Endothelial cell of umbilical vein (primary cell): ENCODE measurements around the gene DHX35. TPM values are rescaled to one million over a fixed set of nuclear protein-coding genes. Genes with fewer than 3 reads are reported as not detected.

Source experiments
- Bru-seq: library from RNA; stranded (reverse); fragments of 400-500 nt; gene quantifications from one replicate; lab custom pipeline; 2021; lab: Mats Ljungman, UMichigan
- BruChase-seq, 2 experiments: library from RNA; stranded (reverse); fragments of 400-500 nt; gene quantifications; one replicate each; lab custom pipeline; 2021; lab: Mats Ljungman, UMichigan
- BruUV-seq: library from RNA; stranded (reverse); fragments of 400-500 nt; replicated peaks from 2 replicates; lab custom pipeline; 2021; lab: Mats Ljungman, UMichigan
- CTCF ChIA-PET: fragments of 300-600, 350-600 bp; sonication (Branson Sonifier 250); formaldehyde crosslinking; loops from one replicate; lab custom pipeline; 2021; ENCODE audit warnings: antibody characterized with exemption, inconsistent platforms; lab: Charles Lee
- POLR2A ChIA-PET: fragments of 300-600, 350-600 bp; sonication (Branson Sonifier 250); formaldehyde crosslinking; loops from one replicate; lab custom pipeline; 2021; ENCODE audit warnings: antibody characterized with exemption, inconsistent platforms; lab: Charles Lee
- DNase-seq: peaks from one replicate; pipeline ENCODE4 v3.0.0-alpha.2; 2011; ENCODE audit warnings: low read depth, low spot score
- FAIRE-seq: peaks from 2 replicates; lab custom pipeline; 2011; peaks lifted over from hg19 to GRCh38; lab: Jason Lieb, UNC
- H2AFZ ChIP-seq: 2 replicates; pipeline ENCODE4 v1.6.0; 2012; ENCODE audit warnings: low read depth, low read length, control low read depth, inconsistent platforms
- H3K27ac ChIP-seq: 2 replicates; pipeline ENCODE4 v1.5.1; 2011; ENCODE audit warnings: low read depth, mild to moderate bottlenecking, control low read depth, low read length, moderate library complexity; ENCODE audit not compliant: insufficient read depth
- H3K27me3 ChIP-seq, 2 experiments: 2 replicates each; pipeline versions ENCODE4 v1.6.0 to v1.6.1; 2011; ENCODE audit warnings: low read length in 2 of 2, mixed read lengths in 1 of 2; ENCODE audit not compliant: control insufficient read depth in 2 of 2, insufficient read depth in 2 of 2
- H3K36me3 ChIP-seq, 2 experiments: 2 replicates in 1 of 2; 3 replicates in 1 of 2; pipeline ENCODE4 v1.5.1; 2011; ENCODE audit warnings: low read length in 2 of 2, mild to moderate bottlenecking in 1 of 2, moderate library complexity in 1 of 2; ENCODE audit not compliant: control insufficient read depth in 2 of 2, insufficient read depth in 2 of 2; ENCODE audit errors: extremely low read depth in 1 of 2
- H3K4me1 ChIP-seq: 3 replicates; pipeline ENCODE4 v1.5.1; 2011; ENCODE audit warnings: mild to moderate bottlenecking, low read length; ENCODE audit not compliant: control insufficient read depth, insufficient read depth; ENCODE audit errors: extremely low read depth
- H3K4me2 ChIP-seq: 2 replicates; pipeline ENCODE4 v1.6.1; 2011; ENCODE audit warnings: low read length, control low read depth, mixed read lengths; ENCODE audit not compliant: insufficient read depth
- H3K4me3 ChIP-seq, 3 experiments: fragments of 200-600 bp in 1 of 3; sonication (generic), shearing (Covaris generic) in 1 of 3; replicated peaks in 1 of 3; 2 replicates each; pipeline ENCODE4 v1.5.1; 2011 to 2016; ENCODE audit warnings: control low read depth in 3 of 3, low read length in 3 of 3, mild to moderate bottlenecking in 2 of 3, inconsistent platforms in 1 of 3, low read depth in 1 of 3, moderate library complexity in 1 of 3; ENCODE audit not compliant: insufficient read depth in 1 of 3
- H3K79me2 ChIP-seq: 2 replicates; pipeline ENCODE4 v1.6.0; 2012; ENCODE audit warnings: low read length, inconsistent platforms; ENCODE audit not compliant: control insufficient read depth, insufficient read depth
- H3K9ac ChIP-seq: replicated peaks from 2 replicates; pipeline ENCODE3; 2011; ENCODE audit warnings: low read length, control low read depth; ENCODE audit not compliant: insufficient read depth; ENCODE audit errors: extremely low read depth
- H3K9me1 ChIP-seq: replicated peaks from 3 replicates; pipeline ENCODE4 v1.6.0; 2011; ENCODE audit warnings: mild to moderate bottlenecking, low read length; ENCODE audit not compliant: control insufficient read depth, insufficient read depth; ENCODE audit errors: extremely low read depth
- H3K9me3 ChIP-seq: replicated peaks from 2 replicates; pipeline ENCODE4 v1.5.1; 2012; ENCODE audit warnings: low read length, inconsistent platforms; ENCODE audit not compliant: control insufficient read depth, insufficient read depth
- H4K20me1 ChIP-seq: replicated peaks from 2 replicates; pipeline ENCODE3; 2011; ENCODE audit warnings: mild to moderate bottlenecking, low read length; ENCODE audit not compliant: control insufficient read depth, insufficient read depth; ENCODE audit errors: extremely low read depth
- CTCF ChIP-seq, 2 donors: IDR thresholded peaks; 1 replicate in 1 of 2; 2 replicates in 1 of 2; pipeline ENCODE4 v1.5.1; 2011; ENCODE audit warnings: low read length in 2 of 2, mild to moderate bottlenecking in 2 of 2, moderate library complexity in 2 of 2, control low read depth in 1 of 2, inconsistent platforms in 1 of 2, low read depth in 1 of 2; ENCODE audit not compliant: insufficient read depth in 1 of 2; ENCODE audit errors: extremely low read depth in 1 of 2
- FOS ChIP-seq: IDR thresholded peaks from 2 replicates; pipeline ENCODE4 v1.6.1; 2011; ENCODE audit warnings: mild to moderate bottlenecking, low read length, moderate library complexity, borderline replicate concordance; ENCODE audit not compliant: insufficient read depth
- JUN ChIP-seq: IDR thresholded peaks from 2 replicates; pipeline ENCODE4 v1.6.1; 2011; ENCODE audit warnings: borderline replicate concordance, low read depth; ENCODE audit not compliant: insufficient read length, insufficient read depth
- MAX ChIP-seq: IDR thresholded peaks from 2 replicates; pipeline ENCODE4 v1.6.1; 2011; ENCODE audit not compliant: insufficient read depth, insufficient read length
- MYC ChIP-seq: IDR thresholded peaks from one replicate; pipeline ENCODE4 v1.6.1; 2011; ENCODE audit warnings: mild to moderate bottlenecking, low read depth, low read length
- POLR2A ChIP-seq: IDR thresholded peaks from 2 replicates; pipeline ENCODE4 v1.6.1; 2012; ENCODE audit warnings: low read depth, mild to moderate bottlenecking, control low read depth, low read length
- POLR2AphosphoS5 ChIP-seq: IDR thresholded peaks from 2 replicates; pipeline ENCODE4 v1.6.1; 2012; ENCODE audit warnings: low read depth, mild to moderate bottlenecking, control low read depth, low read length, moderate library complexity; ENCODE audit not compliant: insufficient read depth
- dilution Hi-C: fragments of 300-500 bp; cut with MboI; formaldehyde crosslinking; loops from one replicate; pipeline ENCODE4 v1.15.0; 2019; ENCODE audit warnings: low sequenced_read_pairs; ENCODE audit not compliant: extremely low pct_ligation_motif_present
- intact Hi-C: fragments of 100-400 bp; cut with micrococcal nuclease; formaldehyde crosslinking; loops from one replicate; pipeline ENCODE4 v1.10.0; 2022
- long read RNA-seq: library from polyadenylated mRNA; stranded (forward); transcript quantifications from one replicate; pipeline ENCODE4 v2.0.0, GENCODE V29; 2021
- polyA minus RNA-seq, 3 experiments: library from RNA; depleted of rRNA, polyadenylated mRNA; stranded (reverse); fragments of >200 nt; gene quantifications; 1 replicate in 1 of 3; 2 replicates in 2 of 3; pipeline ENCODE4 v1.2.3, GENCODE V29; 2011
- polyA plus RNA-seq, 4 experiments: library from polyadenylated mRNA; depleted of rRNA in 3 of 4; stranded (reverse) in 3 of 4; unstranded in 1 of 4; fragments of >200 nt; gene quantifications; 2 replicates each; pipeline versions ENCODE4 v1.2.1 to v1.2.3, GENCODE V29; 2011 to 2012; ENCODE audit warnings: missing spikeins in 1 of 4
- total RNA-seq: library from RNA; stranded (reverse); gene quantifications from 2 replicates; pipeline ENCODE4 v1.2.3, GENCODE V29; 2021

Gene DHX35
- total RNA-seq, result 9.8 and 10.0 TPM in 2 replicates
- polyA plus RNA-seq, result 11.2 and 13.0 TPM in 2 replicates
- 10.3 and 11.2 TPM in 2 replicates for polyA plus RNA-seq (2011; cell fraction: cytosol; rRNA removed)
- polyA plus RNA-seq (2011; cell fraction: nucleus; rRNA removed), result 43.2 and 43.7 TPM in 2 replicates
- 7.8 and 8.3 TPM in 2 replicates for polyA plus RNA-seq (2012)
- polyA minus RNA-seq, result 15.4 and 18.1 TPM in 2 replicates
- polyA minus RNA-seq (2011; cell fraction: cytosol; rRNA and poly(A)+ RNA removed), result 8.8 TPM
- polyA minus RNA-seq (2011; cell fraction: nucleus; rRNA and poly(A)+ RNA removed), result 14.1 and 23.6 TPM in 2 replicates
- percentile 80 among the genes with signal in this experiment for Bru-seq, nascent RNA
- percentile 59 among the genes with signal in this experiment for BruChase-seq, experiment 1, labeled RNA remaining after a 6-hour chase
- percentile 72 among the genes with signal in this experiment for BruChase-seq, experiment 2, labeled RNA remaining after a 2-hour chase
- long read RNA-seq, transcript DHX35-201 (22 exons, 3,325 nt), result major isoform, 10 of 21 reads
- long read RNA-seq, partial matches to known transcripts, result 1 of 21 reads
- long read RNA-seq, other reads (novel, unspliced or antisense), result 8 of 21 reads

GRCh38 chr20:38962044-38962927 lies at the start of gene DHX35:
DHX35 (plus strand) TSS chr20:38962344; CDS start chr20:38962368, 24 bp downstream.
- peak within 1 kb of the TSS; percentile 88 for H3K4me2 ChIP-seq
- H2AFZ ChIP-seq, result peak within 1 kb of the TSS; percentile 76
- H3K79me2 ChIP-seq, result peaks cover 30% of the 10 kb centered on the region
- dilution Hi-C loops (no loop called here), intact Hi-C loops (loop anchor here (1.0 kb wide), 4 partner anchors 36 to 316 kb away; partner anchors contain the start of genes ACTR5 and FAM83D)
- TF ChIP-seq POLR2A (peak; percentile 72), CTCF (IDR thresholded peaks at IDR 0.05; ENCODE audit: extremely low read depth in 1 of 2, insufficient read depth in 1 of 2, low read depth in 1 of 2, low read length in 2 of 2) (peak; percentile 11 to 52), MAX (peak; percentile 99), JUN (no peak), POLR2AphosphoS5 (peak; percentile 79), MYC (no peak), FOS (no peak)
- FAIRE-seq (peak; percentile 86), DNase-seq (peak; percentile 97)
- H3K36me3 ChIP-seq, result no peaks in the 10 kb centered on the region
- peak within 1 kb of the TSS; percentile 71 to 95 (median 84) for H3K4me3 ChIP-seq
- no peaks in the 10 kb centered on the region for H3K27me3 ChIP-seq
- POLR2A ChIA-PET, result interaction anchor here (0.7 to 1.0 kb wide), 2 partner anchors 11 to 36 kb away, joined by 3 to 4 read pairs; partner anchors contain the start of gene FAM83D
- H3K9me3 ChIP-seq, result no peaks in the 10 kb centered on the region
- peaks cover 19% of the 10 kb centered on the region for H3K4me1 ChIP-seq
- peak within 1 kb of the TSS; percentile 83 for H3K9ac ChIP-seq
- H3K9me1 ChIP-seq, result no peaks in the 10 kb centered on the region
- TSS peak; percentile 49 for BruUV-seq
- CTCF ChIA-PET, result interaction anchor here (0.6 to 2.2 kb wide), 18 partner anchors 12 to 236 kb away, joined by 3 to 28 read pairs (median 4); partner anchors contain the start of gene FAM83D
- H4K20me1 ChIP-seq, result no peaks in the 10 kb centered on the region
- H3K27ac ChIP-seq, result peak within 1 kb of the TSS; percentile 62
